Spleen (tissue), 7 donors: ENCODE data around the gene MEIS2.

Experiments
- POLR2A ChIP-seq, 3 donors: fragments of 450-650 bp; IDR thresholded peaks; one replicate each; pipeline ENCODE4 v1.5.1; 2017; ENCODE audit warnings: antibody characterized with exemption in 3 of 3, mild to moderate bottlenecking in 1 of 3
- POLR2AphosphoS5 ChIP-seq, 3 donors: sonication (generic); formaldehyde crosslinking; IDR thresholded peaks; one replicate each; pipeline ENCODE4 v1.5.1; 2017; ENCODE audit warnings: antibody characterized with exemption in 3 of 3
- TF ChIP-seq, protein P1 (sequence below), 11 experiments: fragments of 200-600 bp in 7 of 11; fragments of 450-650 bp in 4 of 11; sonication (generic) in 4 of 11; IDR thresholded peaks in 8 of 11; conservative IDR thresholded peaks in 3 of 11; 1 replicate in 7 of 11; 2 replicates in 4 of 11; pipeline versions ENCODE4 v1.4.0 to v1.8.0; 2016 to 2021; ENCODE audit warnings: antibody characterized with exemption in 11 of 11, inconsistent platforms in 4 of 11, mild to moderate bottlenecking in 1 of 11
- donor health status: DM: no; HTN: no; CAD: no; lungs with moderate emphysema.
- donor health status: DM: no; HTN: no; CAD: no.
- donor health status: DM: no; HTN: no; CAD: no.

GRCh38 chr15:36940636-36941260 lies 159.6 kb downstream of the MEIS2 start:
- no peak for TF ChIP-seq POLR2A (IDR thresholded peaks at IDR 0.05)
- TF ChIP-seq, protein P1, sequence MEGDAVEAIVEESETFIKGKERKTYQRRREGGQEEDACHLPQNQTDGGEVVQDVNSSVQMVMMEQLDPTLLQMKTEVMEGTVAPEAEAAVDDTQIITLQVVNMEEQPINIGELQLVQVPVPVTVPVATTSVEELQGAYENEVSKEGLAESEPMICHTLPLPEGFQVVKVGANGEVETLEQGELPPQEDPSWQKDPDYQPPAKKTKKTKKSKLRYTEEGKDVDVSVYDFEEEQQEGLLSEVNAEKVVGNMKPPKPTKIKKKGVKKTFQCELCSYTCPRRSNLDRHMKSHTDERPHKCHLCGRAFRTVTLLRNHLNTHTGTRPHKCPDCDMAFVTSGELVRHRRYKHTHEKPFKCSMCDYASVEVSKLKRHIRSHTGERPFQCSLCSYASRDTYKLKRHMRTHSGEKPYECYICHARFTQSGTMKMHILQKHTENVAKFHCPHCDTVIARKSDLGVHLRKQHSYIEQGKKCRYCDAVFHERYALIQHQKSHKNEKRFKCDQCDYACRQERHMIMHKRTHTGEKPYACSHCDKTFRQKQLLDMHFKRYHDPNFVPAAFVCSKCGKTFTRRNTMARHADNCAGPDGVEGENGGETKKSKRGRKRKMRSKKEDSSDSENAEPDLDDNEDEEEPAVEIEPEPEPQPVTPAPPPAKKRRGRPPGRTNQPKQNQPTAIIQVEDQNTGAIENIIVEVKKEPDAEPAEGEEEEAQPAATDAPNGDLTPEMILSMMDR (IDR thresholded peaks at IDR 0.05 in 8 of 11, conservative IDR thresholded peaks at IDR 0.05 in 3 of 11): no peak
- no peak for TF ChIP-seq POLR2AphosphoS5 (IDR thresholded peaks at IDR 0.05)
